GM12878 (cell line): Measurements from ENCODE around the gene LAMA5. TPM values are rescaled to one million over a fixed set of nuclear protein-coding genes. Genes with fewer than 3 reads are reported as not detected.
A peak's percentile ranks its signal among the peaks of the same experiment; 100 is the strongest.

Experiments
- ATAC-seq: fragments of 200-7000 bp; cut with Tn5 transposase; 3 replicates; pipeline ENCODE4 v1.9.1; 2020; ENCODE audit warnings: mild to moderate bottlenecking, moderate library complexity
- BruUV-seq: library from RNA; stranded (reverse); fragments of 400-500 nt; replicated peaks from 2 replicates; lab custom pipeline; 2021; lab: Mats Ljungman, UMichigan
- CTCF ChIA-PET: fragments of 300-600 bp; sonication (Branson Sonifier 250); formaldehyde crosslinking; extraction: SDS; loops from one replicate; lab custom pipeline; 2021; ENCODE audit warnings: inconsistent platforms; lab: Yijun Ruan, JAX
- POLR2A ChIA-PET: fragments of 350-600 bp; formaldehyde crosslinking; extraction: SDS; loops from one replicate; lab custom pipeline; 2021; ENCODE audit warnings: inconsistent platforms; lab: Charles Lee
- RAD21 ChIA-PET: fragments of 300-600 bp; sonication (Branson Sonifier 250); formaldehyde crosslinking; loops from one replicate; lab custom pipeline; 2023; ENCODE audit warnings: antibody characterized with exemption; ENCODE audit not compliant: unreplicated experiment; lab: Charles Lee
- SMC1A ChIA-PET: fragments of 300-600 bp; sonication (Branson Sonifier 250); formaldehyde crosslinking; loops from one replicate; lab custom pipeline; 2023; ENCODE audit not compliant: unreplicated experiment, uncharacterized antibody; lab: Charles Lee
- DNase-seq: peaks from one replicate; pipeline ENCODE4 v3.0.0-alpha.2; 2011; ENCODE audit warnings: low read depth, low spot score
- FAIRE-seq: peaks from 3 replicates; lab custom pipeline; 2011; peaks lifted over from hg19 to GRCh38; lab: Jason Lieb, UNC
- H2AFZ ChIP-seq: 2 replicates; pipeline ENCODE4 v1.6.0; 2011; ENCODE audit warnings: low read depth, low read length, control low read depth; ENCODE audit not compliant: control insufficient read depth
- H3K27ac ChIP-seq: 2 replicates; pipeline ENCODE4 v1.5.1; 2011; ENCODE audit warnings: control low read depth; ENCODE audit not compliant: control insufficient read depth, insufficient read depth
- H3K27me3 ChIP-seq, 2 experiments: replicated peaks in 1 of 2; 2 replicates each; pipeline versions ENCODE4 v1.6.0 to v1.6.1; 2011; ENCODE audit warnings: low read length in 1 of 2; ENCODE audit not compliant: control insufficient read depth in 2 of 2, insufficient read depth in 2 of 2
- H3K36me3 ChIP-seq, 2 experiments: 2 replicates each; pipeline ENCODE4 v1.5.1; 2011; ENCODE audit warnings: low read length in 1 of 2; ENCODE audit not compliant: control insufficient read depth in 2 of 2, insufficient read depth in 2 of 2
- H3K4me1 ChIP-seq: 2 replicates; pipeline ENCODE4 v1.6.1; 2011; ENCODE audit warnings: mild to moderate bottlenecking, low read length, moderate library complexity, mixed read lengths; ENCODE audit not compliant: control insufficient read depth, insufficient read depth
- H3K4me2 ChIP-seq: 2 replicates; pipeline ENCODE4 v1.6.0; 2011; ENCODE audit warnings: control low read depth; ENCODE audit not compliant: control insufficient read depth, insufficient read depth
- H3K4me3 ChIP-seq: fragments of 200-600 bp; sonication (generic); 2 replicates; pipeline ENCODE4 v1.5.1; 2016
- H3K79me2 ChIP-seq: 2 replicates; pipeline ENCODE4 v1.6.0; 2011; ENCODE audit warnings: low read length; ENCODE audit not compliant: control insufficient read depth, insufficient read depth
- H3K9ac ChIP-seq: 2 replicates; pipeline ENCODE4 v1.8.0; 2011; ENCODE audit warnings: low read length, control low read depth, mixed read lengths; ENCODE audit not compliant: control insufficient read depth, insufficient read depth
- H3K9me3 ChIP-seq: replicated peaks from 3 replicates; pipeline ENCODE4 v1.5.1; 2011; ENCODE audit warnings: mild to moderate bottlenecking, low read length; ENCODE audit not compliant: control insufficient read depth, insufficient read depth
- H4K20me1 ChIP-seq: 2 replicates; pipeline ENCODE4 v1.6.0; 2011; ENCODE audit not compliant: control insufficient read depth, insufficient read depth
- BCLAF1 ChIP-seq: fragments of 450-650 bp; IDR thresholded peaks from 2 replicates; pipeline ENCODE4 v1.6.1; 2017; ENCODE audit warnings: antibody characterized with exemption, mild to moderate bottlenecking, moderate library complexity
- GABPA ChIP-seq: IDR thresholded peaks from 2 replicates; pipeline ENCODE4 v1.6.1; 2014; ENCODE audit warnings: antibody characterized with exemption, low read depth, mild to moderate bottlenecking, inconsistent platforms
- GATAD2B ChIP-seq: fragments of 450-650 bp; conservative IDR thresholded peaks from 2 replicates; pipeline ENCODE4 v1.6.1; 2017; ENCODE audit warnings: low read depth, mild to moderate bottlenecking, moderate library complexity
- MYC ChIP-seq: IDR thresholded peaks from 2 replicates; pipeline ENCODE4 v1.6.1; 2011; ENCODE audit warnings: mild to moderate bottlenecking, low read length, moderate library complexity, inconsistent platforms; ENCODE audit not compliant: insufficient read depth, insufficient replicate concordance, insufficient read length, severe bottlenecking
- NKRF ChIP-seq: fragments of 450-650 bp; conservative IDR thresholded peaks from 2 replicates; pipeline ENCODE4 v1.6.1; 2017; ENCODE audit warnings: mild to moderate bottlenecking, moderate library complexity
- PAX8 ChIP-seq: fragments of 450-650 bp; IDR thresholded peaks from 2 replicates; pipeline ENCODE4 v1.6.1; 2017; ENCODE audit warnings: mild to moderate bottlenecking, moderate library complexity
- POLR2A ChIP-seq: IDR thresholded peaks from 2 replicates; pipeline ENCODE4 v1.6.1; 2011; ENCODE audit warnings: low read depth, mild to moderate bottlenecking, low read length
- POLR2AphosphoS5 ChIP-seq: IDR thresholded peaks from 2 replicates; pipeline ENCODE4 v1.6.1; 2011; ENCODE audit warnings: mild to moderate bottlenecking, low read length, inconsistent platforms
- RB1 ChIP-seq: fragments of 450-650 bp; formaldehyde crosslinking; IDR thresholded peaks from 2 replicates; pipeline ENCODE4 v1.6.1; 2017; ENCODE audit warnings: mild to moderate bottlenecking, borderline replicate concordance
- SIN3A ChIP-seq: IDR thresholded peaks from 2 replicates; pipeline ENCODE4 v1.6.1; 2012; ENCODE audit warnings: low read depth, low read length, improper control_type of control experiment
- SKIL ChIP-seq: fragments of 450-650 bp; IDR thresholded peaks from 2 replicates; pipeline ENCODE4 v1.6.1; 2017; ENCODE audit warnings: mild to moderate bottlenecking, low read depth, inconsistent platforms; ENCODE audit not compliant: poor library complexity, severe bottlenecking
- STAT1 ChIP-seq: fragments of 450-650 bp; conservative IDR thresholded peaks from 2 replicates; pipeline ENCODE4 v1.6.1; 2014; ENCODE audit warnings: antibody characterized with exemption, mild to moderate bottlenecking
- ZNF207 ChIP-seq: fragments of 450-650 bp; IDR thresholded peaks from 2 replicates; pipeline ENCODE4 v1.6.1; 2014; ENCODE audit warnings: antibody characterized with exemption, mild to moderate bottlenecking, borderline replicate concordance
- ZNF274 ChIP-seq: IDR thresholded peaks from one replicate; pipeline ENCODE4 v1.8.0; 2011; ENCODE audit not compliant: insufficient read length, insufficient read depth
- WGBS: methylation state at CpG from one replicate; pipeline ENCODE4 v1.1.6; 2016; ENCODE audit warnings: low lambda C conversion rate; ENCODE audit not compliant: insufficient replicate concordance, insufficient coverage; ENCODE audit errors: missing lambda C conversion rate; 5-methylcytosine and 5-hydroxymethylcytosine counted together
- in situ Hi-C: fragments of 300-500 bp; cut with MboI; formaldehyde crosslinking; loops from 9 replicates; pipeline ENCODE4 v1.14.3; 2018; ENCODE audit warnings: mixed read lengths
- intact Hi-C: fragments of 100-400 bp; cut with micrococcal nuclease; formaldehyde crosslinking; loops from one replicate; pipeline ENCODE4 v1.14.2; 2022; ENCODE audit not compliant: unreplicated experiment
- polyA plus RNA-seq, 11 experiments: library from polyadenylated mRNA; depleted of rRNA in 4 of 11; unstranded in 6 of 11; stranded (reverse) in 5 of 11; fragments of >200 nt; fragmentation: Nextera tagmentation in 4 of 11; fragmentation: Illumina TruSeq in 1 of 11; extraction: Ambion mirVana in 4 of 11; extraction: Trizol in 1 of 11; gene quantifications; 1 replicate in 1 of 11; 2 replicates in 10 of 11; pipeline versions ENCODE4 v1.2.1 to v1.2.3, GENCODE V29; 2011 to 2016; ENCODE audit warnings: inconsistent platforms in 2 of 11, missing spikeins in 2 of 11, low read depth in 1 of 11
- total RNA-seq, 4 experiments: library from RNA; depleted of rRNA in 3 of 4; stranded (reverse); fragments of >200 nt in 3 of 4; fragmentation: Illumina TruSeq in 1 of 4; extraction: Trizol in 1 of 4; gene quantifications; 2 replicates each; pipeline versions ENCODE4 v1.2.1 to v1.2.3, GENCODE V29; 2013 to 2021

Gene LAMA5
- total and polyA plus RNA-seq, 10 of the 15 experiments (the other 5 are each of a cell fraction or from before 2014, with no cell fraction given), result 0.09 to 3.1 (median 1.6) TPM; not detected in 3

- H3K4me3 ChIP-seq, result peak overlapping the region; percentile 74
- H3K79me2 ChIP-seq, result peaks cover 34% of the 10 kb centered on the region
- in situ Hi-C loops (loop anchor here (10.0 kb wide), 1 partner anchor 311 kb away; no protein-coding TSS in a partner anchor), intact Hi-C loops (loop anchor here (5.0 kb wide), 2 partner anchors 314 to 489 kb away; no protein-coding TSS in a partner anchor)
- peaks cover 10% of the 10 kb centered on the region for H3K4me1 ChIP-seq
- no peak for DNase-seq
- CTCF ChIA-PET, result interaction anchor here (0.7 to 3.7 kb wide), 2 partner anchors 13 to 81 kb away, joined by 3 to 38 read pairs; partner anchors contain the start of gene RPS21
- H2AFZ ChIP-seq, result no peak overlapping the region
- peak overlapping the region; percentile 71 for H3K9ac ChIP-seq
- peak overlapping the region; percentile 78 for H3K27ac ChIP-seq
- BruUV-seq, result no TSS peak
- peak; percentile 2; the same call in 2 of the 3 replicates for ATAC-seq
- no peaks in the 10 kb centered on the region for H3K27me3 ChIP-seq
- no peak for FAIRE-seq
- SMC1A ChIA-PET, result no interaction called here
- no peaks in the 10 kb centered on the region for H3K9me3 ChIP-seq
- POLR2A ChIA-PET, result no interaction called here
- 2% methylated on average over 66 of the region's 66 CpGs for WGBS
- peaks cover 13% of the 10 kb centered on the region for H4K20me1 ChIP-seq
- peaks cover 15 to 26% of the 10 kb centered on the region in 2 experiments; a peak in 3 of 4 replicates for H3K36me3 ChIP-seq
- peak overlapping the region; percentile 91 for H3K4me2 ChIP-seq
- RAD21 ChIA-PET, result no interaction called here
- peak; percentile 37; the same call in 1 of the 2 replicates for TF ChIP-seq ZNF207
- no peak; the same call in 1 of the 2 replicates for TF ChIP-seq SIN3A
- TF ChIP-seq POLR2AphosphoS5, result peak; percentile 33
- TF ChIP-seq ZNF274, result no peak
- TF ChIP-seq GATAD2B, result peak; percentile 17; the same call in 1 of the 2 replicates
- TF ChIP-seq NKRF, result 0 out of 2 replicates have a peak, but pooled peaks have one; percentile 22
- TF ChIP-seq GABPA, result no peak
- no peak for TF ChIP-seq BCLAF1
- TF ChIP-seq STAT1, result 0 out of 2 replicates have a peak, but pooled peaks have one; percentile 40
- no peak for TF ChIP-seq RB1
- TF ChIP-seq SKIL, result no peak
- no peak for TF ChIP-seq MYC
- peak; percentile 4 for TF ChIP-seq POLR2A
- TF ChIP-seq PAX8, result no peak
Observed at GRCh38 chr20:62303340-62304226, 63.5 kb downstream of the LAMA5 start.
